Ascending aorta (tissue), 2 donors: ENCODE measurements around the gene GJA1. TPM values are rescaled to one million over a fixed set of nuclear protein-coding genes. Genes with fewer than 3 reads are reported as not detected.

Experiments used
- DNase-seq, 2 donors: peaks; one replicate each; pipeline ENCODE4 v3.0.0-alpha.2; 2019; ENCODE audit warnings: low spot score in 2 of 2
- H3K27ac ChIP-seq, 2 donors: fragments of 200-600 bp; sonication (generic); one replicate each; pipeline ENCODE4 v1.5.1; 2016 to 2017; ENCODE audit warnings: mild to moderate bottlenecking in 1 of 2
- H3K27me3 ChIP-seq: fragments of 200-600 bp; sonication (generic); one replicate; pipeline ENCODE4 v1.5.1; 2017
- H3K36me3 ChIP-seq, 2 donors: fragments of 200-600 bp; sonication (generic); one replicate each; pipeline ENCODE4 v1.5.1; 2016
- H3K4me1 ChIP-seq, 2 donors: fragments of 200-600 bp; sonication (generic); one replicate each; pipeline ENCODE4 v1.5.1; 2016 to 2017; ENCODE audit warnings: mild to moderate bottlenecking in 1 of 2
- H3K4me3 ChIP-seq, 2 donors: fragments of 200-600 bp; sonication (generic); one replicate each; pipeline ENCODE4 v1.5.1; 2016 to 2017; ENCODE audit warnings: mild to moderate bottlenecking in 1 of 2
- H3K9me3 ChIP-seq, 2 donors: fragments of 200-600 bp; sonication (generic); one replicate each; pipeline ENCODE4 v1.5.1; 2016
- CTCF ChIP-seq, 3 experiments: fragments of 200-600 bp in 2 of 3; fragments of 450-650 bp in 1 of 3; sonication (generic) in 2 of 3; IDR thresholded peaks; one replicate each; pipeline ENCODE4 v1.5.1; 2016 to 2019; ENCODE audit warnings: antibody characterized with exemption in 3 of 3, mild to moderate bottlenecking in 1 of 3, moderate library complexity in 1 of 3
- intact Hi-C: fragments of 100-400 bp; cut with DNase I; formaldehyde crosslinking; loops from one replicate; pipeline ENCODE4 v1.15.1; 2023
- total RNA-seq: library from RNA; depleted of rRNA; stranded (reverse); fragments of >200 nt; gene quantifications from one replicate; pipeline ENCODE4 v1.1.0, GENCODE V29; 2016

GJA1 gene
- total RNA-seq, 1 donor from 2014 or later, result 85.0 TPM

DNA sequence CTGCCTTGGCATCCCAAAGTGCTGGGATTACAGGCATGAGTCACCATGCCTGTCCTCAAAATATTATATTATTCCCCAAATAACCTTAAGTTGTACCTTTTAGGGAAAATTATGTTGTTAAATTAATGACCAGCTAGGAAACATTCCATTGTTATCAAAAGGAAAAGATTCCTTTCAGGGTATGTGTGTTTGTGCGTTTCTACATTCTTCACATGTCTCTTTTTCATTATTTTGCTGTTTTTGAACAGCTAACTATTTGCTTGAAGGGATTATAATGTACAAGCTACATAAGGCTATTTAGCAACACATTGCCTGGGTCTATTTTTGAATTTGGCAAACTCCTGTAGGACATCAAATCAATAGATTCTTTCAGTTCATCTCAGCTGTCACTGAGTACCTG, 57.1 kb downstream of the GJA1 start:
- Histone ChIP-seq H3K4me1 (peaks cover 3 to 19% of the 10 kb centered on the region in 2 donors), H3K27me3 (no peaks in the 10 kb centered on the region), H3K36me3 (no peaks in the 10 kb centered on the region), H3K4me3 (no peak overlapping the region), H3K27ac (peak overlapping the region; percentile 48 to 75), H3K9me3 (no peaks in the 10 kb centered on the region)
- intact Hi-C loops, result loop anchor here (2.0 to 5.0 kb wide), 2 partner anchors 55 to 56 kb away; no protein-coding TSS in a partner anchor
- TF ChIP-seq CTCF (IDR thresholded peaks at IDR 0.05), result no peak
- DNase-seq, result no peak

DNA sequence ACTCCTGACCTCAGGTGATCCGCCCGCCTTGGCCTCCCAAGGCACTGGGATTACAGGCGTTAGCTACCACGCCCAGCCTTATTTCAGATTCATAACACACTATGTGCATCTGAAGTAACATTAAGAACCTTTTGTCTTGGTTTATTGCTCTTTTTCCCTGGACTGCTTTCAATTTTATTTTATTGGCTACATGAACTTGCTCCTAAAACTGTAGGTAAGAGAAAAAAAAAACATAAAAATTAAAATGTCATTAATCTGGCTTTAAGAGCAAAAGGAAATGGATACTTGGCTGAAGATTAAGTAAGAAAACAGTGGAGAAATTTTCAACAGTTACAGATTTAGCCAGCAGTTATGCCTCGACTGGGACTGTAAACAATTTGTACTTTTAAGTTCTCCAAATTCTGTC, 62.5 kb downstream of the GJA1 start:
- Histone ChIP-seq H3K27ac (peak overlapping the region; percentile 63 to 88), H3K9me3 (peaks cover 0 to 12% of the 10 kb centered on the region in 2 donors), H3K27me3 (no peaks in the 10 kb centered on the region), H3K4me1 (peaks cover 0 to 5% of the 10 kb centered on the region in 2 donors), H3K4me3 (no peak overlapping the region), H3K36me3 (no peaks in the 10 kb centered on the region)
- DNase-seq, result no peak
- intact Hi-C loops, result no loop called here
- TF ChIP-seq CTCF (IDR thresholded peaks at IDR 0.05), result no peak

GRCh38 chr6:121498481-121499276, 63.2 kb downstream of the GJA1 start:
- Histone ChIP-seq H3K27ac (peak overlapping the region; percentile 63 to 88), H3K4me1 (peaks cover 0 to 4% of the 10 kb centered on the region in 2 donors), H3K4me3 (no peak overlapping the region), H3K9me3 (peaks cover 0 to 12% of the 10 kb centered on the region in 2 donors), H3K36me3 (no peaks in the 10 kb centered on the region), H3K27me3 (no peaks in the 10 kb centered on the region)
- DNase-seq, result no peak
- intact Hi-C loops, result no loop called here
- TF ChIP-seq CTCF (IDR thresholded peaks at IDR 0.05), result no peak

Other genes with a start within 250 kb of the GJA1 start
- 2.1 TPM for gene TBC1D32, start 101.2 kb upstream of the GJA1 start, total RNA-seq